Measurements from ENCODE around the gene C13orf46.

Gene C13orf46

DNA sequence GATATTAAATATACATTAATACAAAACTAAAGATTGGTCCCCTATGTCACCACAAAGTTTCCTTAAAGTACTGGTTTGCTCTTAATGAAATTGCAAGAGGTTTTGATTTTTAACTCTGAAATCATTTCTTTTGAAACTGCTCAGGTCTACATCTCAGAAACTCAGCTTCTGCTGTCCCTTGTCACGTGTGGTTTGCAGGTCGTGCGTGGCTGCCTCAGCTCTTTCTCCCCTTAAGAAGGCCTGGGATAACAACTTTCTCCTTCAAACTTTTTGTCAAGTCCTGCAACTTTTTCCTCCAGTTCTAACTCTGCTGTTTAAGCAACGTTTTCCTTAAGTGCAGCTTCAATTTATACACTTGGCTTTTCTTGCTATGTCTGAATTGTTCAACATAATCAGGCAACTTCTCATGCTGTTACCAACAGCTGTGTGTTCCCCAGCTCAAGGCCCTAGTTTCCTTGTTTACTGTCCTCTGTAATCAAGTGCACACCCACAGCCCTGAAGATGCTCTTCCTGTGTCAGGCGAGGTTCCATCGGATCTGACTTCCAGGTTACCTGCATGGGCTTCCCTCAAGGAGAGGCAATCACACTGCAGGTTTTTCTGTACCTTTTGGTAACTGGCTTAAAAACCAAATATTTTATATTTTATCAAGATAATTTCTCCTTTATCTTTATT lies 13.5 kb downstream of the C13orf46 start:
- no peak for DNase-seq (ENCODE audit: low spot score)
- TF ChIP-seq, protein P1, sequence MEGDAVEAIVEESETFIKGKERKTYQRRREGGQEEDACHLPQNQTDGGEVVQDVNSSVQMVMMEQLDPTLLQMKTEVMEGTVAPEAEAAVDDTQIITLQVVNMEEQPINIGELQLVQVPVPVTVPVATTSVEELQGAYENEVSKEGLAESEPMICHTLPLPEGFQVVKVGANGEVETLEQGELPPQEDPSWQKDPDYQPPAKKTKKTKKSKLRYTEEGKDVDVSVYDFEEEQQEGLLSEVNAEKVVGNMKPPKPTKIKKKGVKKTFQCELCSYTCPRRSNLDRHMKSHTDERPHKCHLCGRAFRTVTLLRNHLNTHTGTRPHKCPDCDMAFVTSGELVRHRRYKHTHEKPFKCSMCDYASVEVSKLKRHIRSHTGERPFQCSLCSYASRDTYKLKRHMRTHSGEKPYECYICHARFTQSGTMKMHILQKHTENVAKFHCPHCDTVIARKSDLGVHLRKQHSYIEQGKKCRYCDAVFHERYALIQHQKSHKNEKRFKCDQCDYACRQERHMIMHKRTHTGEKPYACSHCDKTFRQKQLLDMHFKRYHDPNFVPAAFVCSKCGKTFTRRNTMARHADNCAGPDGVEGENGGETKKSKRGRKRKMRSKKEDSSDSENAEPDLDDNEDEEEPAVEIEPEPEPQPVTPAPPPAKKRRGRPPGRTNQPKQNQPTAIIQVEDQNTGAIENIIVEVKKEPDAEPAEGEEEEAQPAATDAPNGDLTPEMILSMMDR (IDR thresholded peaks at IDR 0.05; ENCODE audit: borderline replicate concordance, control extremely low read depth, extremely low read depth, insufficient read depth, missing control alignments) = no peak
- in situ Hi-C loops (cut with MboI; ENCODE audit: low sequenced_read_pairs, unreplicated experiment) = no loop called here

- in situ Hi-C loops (cut with MboI; ENCODE audit: low sequenced_read_pairs, unreplicated experiment) = no loop called here
- TF ChIP-seq, protein P1 (IDR thresholded peaks at IDR 0.05; ENCODE audit: borderline replicate concordance, control extremely low read depth, extremely low read depth, insufficient read depth, missing control alignments) = no peak
These were observed 14.7 kb downstream of the C13orf46 start for GRCh38 chr13:113959198-113959597.

GRCh38 chr13:113958373-113958772 lies 15.5 kb downstream of the C13orf46 start:
- in situ Hi-C loops (cut with MboI; ENCODE audit: low sequenced_read_pairs, unreplicated experiment) = no loop called here
- TF ChIP-seq, protein P1 (IDR thresholded peaks at IDR 0.05; ENCODE audit: borderline replicate concordance, control extremely low read depth, extremely low read depth, insufficient read depth, missing control alignments) = no peak
- no peak for DNase-seq (ENCODE audit: low spot score)

More at GRCh38 chr13:113959198-113959597, 14.7 kb downstream of the C13orf46 start:
- DNase-seq (ENCODE audit: low spot score) = no peak

- in situ Hi-C loops (cut with MboI; ENCODE audit: low sequenced_read_pairs, unreplicated experiment) = no loop called here
- no peak for DNase-seq (ENCODE audit: low spot score)
- TF ChIP-seq, protein P1 (IDR thresholded peaks at IDR 0.05; ENCODE audit: borderline replicate concordance, control extremely low read depth, extremely low read depth, insufficient read depth, missing control alignments) = no peak
These were observed 17.3 kb downstream of the C13orf46 start for GRCh38 chr13:113956571-113956970.

DNA sequence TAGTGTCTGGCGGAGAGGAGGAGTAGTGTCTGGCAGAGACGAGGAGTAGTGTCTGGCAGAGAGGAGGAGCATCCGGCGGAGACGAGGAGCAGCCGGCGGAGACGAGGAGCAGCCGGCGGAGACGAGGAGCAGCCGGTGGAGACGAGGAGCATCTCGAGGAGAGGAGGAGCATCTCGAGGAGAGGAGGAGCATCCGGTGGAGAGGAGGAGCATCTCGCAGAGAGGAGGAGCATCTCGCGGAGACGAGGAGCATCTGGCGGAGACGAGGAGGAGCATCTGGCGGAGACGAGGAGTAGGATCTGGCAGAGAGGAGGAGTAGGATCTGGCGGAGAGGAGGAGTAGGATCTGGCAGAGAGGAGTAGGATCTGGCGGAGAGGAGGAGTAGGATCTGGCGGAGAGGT lies 18.2 kb downstream of the C13orf46 start:
- in situ Hi-C loops (cut with MboI; ENCODE audit: low sequenced_read_pairs, unreplicated experiment) = no loop called here
- no peak for DNase-seq (ENCODE audit: low spot score)
- TF ChIP-seq, protein P1 (IDR thresholded peaks at IDR 0.05; ENCODE audit: borderline replicate concordance, control extremely low read depth, extremely low read depth, insufficient read depth, missing control alignments) = no peak

DNA sequence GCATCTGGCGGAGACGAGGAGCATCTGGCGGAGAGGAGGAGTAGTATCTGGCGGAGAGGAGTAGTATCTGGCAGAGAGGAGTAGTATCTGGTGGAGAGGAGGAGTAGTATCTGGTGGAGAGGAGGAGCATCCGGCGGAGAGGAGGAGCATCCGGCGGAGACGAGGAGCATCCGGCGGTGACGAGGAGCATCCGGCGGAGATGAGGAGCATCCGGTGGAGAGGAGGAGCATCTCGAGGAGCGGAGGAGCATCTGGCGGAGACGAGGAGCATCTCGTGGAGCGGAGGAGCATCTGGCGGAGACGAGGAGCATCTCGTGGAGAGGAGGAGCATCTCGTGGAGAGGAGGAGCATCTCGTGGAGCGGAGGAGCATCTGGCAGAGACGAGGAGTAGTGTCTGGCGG lies 18.6 kb downstream of the C13orf46 start:
- TF ChIP-seq, protein P1 (IDR thresholded peaks at IDR 0.05; ENCODE audit: borderline replicate concordance, control extremely low read depth, extremely low read depth, insufficient read depth, missing control alignments) = no peak
- in situ Hi-C loops (cut with MboI; ENCODE audit: low sequenced_read_pairs, unreplicated experiment) = no loop called here
- DNase-seq (ENCODE audit: low spot score) = no peak

Measured in GM13976 (cell line).